Lung (tissue), 12 donors: ENCODE measurements around the gene QKI. TPM values are rescaled to one million over a fixed set of nuclear protein-coding genes. Genes with fewer than 3 reads are reported as not detected.

Experiments
- ATAC-seq: fragments of 200-7000 bp; cut with Tn5 transposase; one replicate; pipeline ENCODE4 v1.9.1; 2020; ENCODE audit warnings: moderate number of reproducible peaks; ENCODE audit not compliant: insufficient read depth, low FRiP score
- DNase-seq, 3 donors: peaks; one replicate each; pipeline ENCODE4 v3.0.0-alpha.2; 2013 to 2017
- H3K27ac ChIP-seq, 2 donors: one replicate each; pipeline ENCODE4 v1.5.1; 2013; ENCODE audit warnings: mild to moderate bottlenecking in 2 of 2, moderate library complexity in 2 of 2, control low read depth in 1 of 2, inconsistent platforms in 1 of 2, low read depth in 1 of 2, low read length in 1 of 2
- H3K27me3 ChIP-seq, 3 donors: one replicate each; pipeline ENCODE4 v1.5.1; 2013; ENCODE audit warnings: low read length in 2 of 3; ENCODE audit not compliant: control insufficient read depth in 3 of 3, insufficient read depth in 3 of 3
- H3K36me3 ChIP-seq, 4 donors: one replicate each; pipeline ENCODE4 v1.5.1; 2013; ENCODE audit warnings: low read length in 4 of 4, mild to moderate bottlenecking in 1 of 4, moderate library complexity in 1 of 4; ENCODE audit not compliant: control insufficient read depth in 4 of 4, insufficient read depth in 4 of 4
- H3K4me1 ChIP-seq, 5 donors: one replicate each; pipeline ENCODE4 v1.5.1; 2013; ENCODE audit warnings: low read length in 5 of 5, mild to moderate bottlenecking in 2 of 5, moderate library complexity in 1 of 5; ENCODE audit not compliant: control insufficient read depth in 5 of 5, insufficient read depth in 5 of 5
- H3K4me3 ChIP-seq: one replicate; pipeline ENCODE4 v1.5.1; 2013; ENCODE audit warnings: mild to moderate bottlenecking, control low read depth, moderate library complexity
- H3K9ac ChIP-seq, 2 donors: one replicate each; pipeline ENCODE4 v1.5.1; 2013; ENCODE audit warnings: low read length in 2 of 2, control low read depth in 1 of 2; ENCODE audit not compliant: insufficient read depth in 1 of 2
- H3K9me3 ChIP-seq, 4 donors: one replicate each; pipeline ENCODE4 v1.5.1; 2013; ENCODE audit warnings: low read length in 3 of 4, mild to moderate bottlenecking in 1 of 4, moderate library complexity in 1 of 4; ENCODE audit not compliant: control insufficient read depth in 4 of 4, insufficient read depth in 3 of 4
- CTCF ChIP-seq: IDR thresholded peaks from 2 replicates; pipeline ENCODE4 v1.5.1; 2012; ENCODE audit warnings: mild to moderate bottlenecking; ENCODE audit errors: control extremely low read depth, extremely low read depth
- WGBS, 2 donors: extraction: QIAGEN DNeasy Blood & Tissue Kit; methylation state at CpG; one replicate each; pipeline ENCODE4 v1.1.7; 2013; 5-methylcytosine and 5-hydroxymethylcytosine counted together
- polyA plus RNA-seq, 2 donors: library from polyadenylated mRNA; stranded (reverse); fragments of 200-250 nt; gene quantifications; one replicate each; pipeline ENCODE4 v1.2.1, GENCODE V29; 2013
- total RNA-seq, 2 donors: library from RNA; depleted of rRNA in 1 of 2; stranded (reverse); fragments of >200 nt in 1 of 2; gene quantifications; one replicate each; pipeline ENCODE4 v1.2.1, GENCODE V29; 2014 to 2021
- donor health status: control.
- donor health status: control.
- donor health status: Bipolar disorder and iron deficiency.
- donor health status: healthy.
- donor health status: DM: yes; HTN: yes; CAD: no.

Gene QKI
- total and polyA plus RNA-seq, 4 donors: 20.6 to 228 (median 114) TPM

- no peak for TF ChIP-seq CTCF
- Histone ChIP-seq H3K36me3 (peaks cover 0 to 7% (median under 1%) of the 10 kb centered on the region in 4 donors), H3K4me3 (no peak overlapping the region), H3K4me1 (peaks cover 0 to 36% (median 1%) of the 10 kb centered on the region in 5 donors), H3K27me3 (no peaks in the 10 kb centered on the region), H3K27ac (no peak overlapping the region), H3K9ac (no peak overlapping the region), H3K9me3 (no peaks in the 10 kb centered on the region)
- ATAC-seq: no peak
- no peak for DNase-seq
These were observed 111.4 kb downstream of the QKI start for GRCh38 chr6:163525926-163526325.

GRCh38 chr6:163526346-163526745, 111.8 kb downstream of the QKI start:
- Histone ChIP-seq H3K4me1 (peaks cover 0 to 40% (median 4%) of the 10 kb centered on the region in 5 donors), H3K36me3 (peaks cover 0 to 7% (median 0%) of the 10 kb centered on the region in 4 donors), H3K4me3 (no peak overlapping the region), H3K9ac (no peak overlapping the region), H3K27ac (no peak overlapping the region), H3K9me3 (no peaks in the 10 kb centered on the region), H3K27me3 (no peaks in the 10 kb centered on the region)
- DNase-seq (no peak), ATAC-seq (no peak)
- TF ChIP-seq CTCF: no peak
- WGBS, 2 donors: 57 to 79% methylated on average over 1 of the region's 1 CpG

GRCh38 chr6:163527291-163527690, 112.8 kb downstream of the QKI start:
- Histone ChIP-seq H3K9me3 (no peaks in the 10 kb centered on the region), H3K36me3 (peaks cover 0 to 7% (median 0%) of the 10 kb centered on the region in 4 donors), H3K9ac (no peak overlapping the region), H3K4me3 (no peak overlapping the region), H3K27ac (no peak overlapping the region), H3K4me1 (peaks cover 0 to 37% (median 4%) of the 10 kb centered on the region in 5 donors), H3K27me3 (no peaks in the 10 kb centered on the region)
- ATAC-seq: no peak
- no peak for TF ChIP-seq CTCF
- 94 to 96% methylated on average over 3 of the region's 3 CpGs for WGBS, 2 donors
- no peak for DNase-seq

GRCh38 chr6:163529605-163530004, 115.1 kb downstream of the QKI start:
- peaks cover 0 to 2% (median 0%) of the 10 kb centered on the region in 4 donors for H3K36me3 ChIP-seq
- 55 to 69% methylated on average over 3 of the region's 3 CpGs for WGBS, 2 donors
- no peak overlapping the region for H3K9ac ChIP-seq
- TF ChIP-seq CTCF: no peak
- H3K4me1 ChIP-seq: peaks cover 0 to 37% (median 4%) of the 10 kb centered on the region in 5 donors
- ATAC-seq: peak; percentile 55
- H3K9me3 ChIP-seq: no peaks in the 10 kb centered on the region
- peak overlapping the region in 1 of 2 donors; percentile 21 for H3K27ac ChIP-seq
- H3K27me3 ChIP-seq: no peaks in the 10 kb centered on the region
- no peak overlapping the region for H3K4me3 ChIP-seq
- DNase-seq: peak in 1 of 3 donors; percentile 13
